ENCODE measurements around the gene CMYA5.

The CMYA5 gene

GRCh38 chr5:79811081-79811480 is 121.4 kb downstream of the CMYA5 start:
- Histone ChIP-seq H3K9ac (ENCODE audit: low read length) (no peak overlapping the region), H3K9me2 (replicated peaks; ENCODE audit: insufficient read depth, low read length) (no peaks in the 10 kb centered on the region), H3K9me3 (ENCODE audit: insufficient read depth, low read length) (no peaks in the 10 kb centered on the region), H3K27me3 (ENCODE audit: low read length) (no peaks in the 10 kb centered on the region), H3K36me3 (ENCODE audit: low read length) (no peaks in the 10 kb centered on the region), H2AFZ (ENCODE audit: low read depth, low read length, severe bottlenecking) (no peak overlapping the region), H3K79me2 (ENCODE audit: insufficient read depth, low read length) (no peaks in the 10 kb centered on the region), H4K20me1 (ENCODE audit: low read depth, low read length) (no peaks in the 10 kb centered on the region), H3K27ac (ENCODE audit: low read depth, low read length) (no peak overlapping the region), H3F3A (ENCODE audit: insufficient read depth) (no peaks in the 10 kb centered on the region), H3K4me3 (ENCODE audit: insufficient read depth, low read length, poor library complexity, severe bottlenecking) (no peak overlapping the region), H3K4me2 (ENCODE audit: low read depth, low read length, poor library complexity, severe bottlenecking) (no peak overlapping the region)
- TF ChIP-seq EZH2phosphoT487 (conservative IDR thresholded peaks at IDR 0.05; ENCODE audit: low read length) (no peak), CTCF (IDR thresholded peaks at IDR 0.05; ENCODE audit: insufficient read depth, low read length, poor library complexity, severe bottlenecking) (no peak)

GRCh38 chr5:79811904-79812303 is 122.3 kb downstream of the CMYA5 start:
- no peaks in the 10 kb centered on the region for H3K79me2 ChIP-seq (ENCODE audit: insufficient read depth, low read length)
- no peaks in the 10 kb centered on the region for H3F3A ChIP-seq (ENCODE audit: insufficient read depth)
- H3K27ac ChIP-seq (ENCODE audit: low read depth, low read length), result no peak overlapping the region
- no peak for TF ChIP-seq EZH2phosphoT487 (conservative IDR thresholded peaks at IDR 0.05; ENCODE audit: low read length)
- no peak overlapping the region for H3K4me2 ChIP-seq (ENCODE audit: low read depth, low read length, poor library complexity, severe bottlenecking)
- H2AFZ ChIP-seq (ENCODE audit: low read depth, low read length, severe bottlenecking), result no peak overlapping the region
- H3K27me3 ChIP-seq (ENCODE audit: low read length), result no peaks in the 10 kb centered on the region
- H3K9me3 ChIP-seq (ENCODE audit: insufficient read depth, low read length), result no peaks in the 10 kb centered on the region
- H3K9ac ChIP-seq (ENCODE audit: low read length), result no peak overlapping the region
- no peak overlapping the region for H3K4me3 ChIP-seq (ENCODE audit: insufficient read depth, low read length, poor library complexity, severe bottlenecking)
- H3K9me2 ChIP-seq (replicated peaks; ENCODE audit: insufficient read depth, low read length), result no peaks in the 10 kb centered on the region
- H4K20me1 ChIP-seq (ENCODE audit: low read depth, low read length), result no peaks in the 10 kb centered on the region
- H3K36me3 ChIP-seq (ENCODE audit: low read length), result no peaks in the 10 kb centered on the region

GRCh38 chr5:79814699-79815098 is 125.1 kb downstream of the CMYA5 start:
- H3K4me2 ChIP-seq (ENCODE audit: low read depth, low read length, poor library complexity, severe bottlenecking), result no peak overlapping the region
- no peaks in the 10 kb centered on the region for H3K79me2 ChIP-seq (ENCODE audit: insufficient read depth, low read length)
- H3K27ac ChIP-seq (ENCODE audit: low read depth, low read length), result no peak overlapping the region
- H3K36me3 ChIP-seq (ENCODE audit: low read length), result no peaks in the 10 kb centered on the region
- no peaks in the 10 kb centered on the region for H4K20me1 ChIP-seq (ENCODE audit: low read depth, low read length)
- no peaks in the 10 kb centered on the region for H3F3A ChIP-seq (ENCODE audit: insufficient read depth)
- no peak overlapping the region for H2AFZ ChIP-seq (ENCODE audit: low read depth, low read length, severe bottlenecking)
- no peaks in the 10 kb centered on the region for H3K27me3 ChIP-seq (ENCODE audit: low read length)
- no peak overlapping the region for H3K4me3 ChIP-seq (ENCODE audit: insufficient read depth, low read length, poor library complexity, severe bottlenecking)
- H3K9ac ChIP-seq (ENCODE audit: low read length), result no peak overlapping the region
- TF ChIP-seq CTCF (IDR thresholded peaks at IDR 0.05; ENCODE audit: insufficient read depth, low read length, poor library complexity, severe bottlenecking), result no peak
- no peak for TF ChIP-seq EZH2phosphoT487 (conservative IDR thresholded peaks at IDR 0.05; ENCODE audit: low read length)
- H3K9me2 ChIP-seq (replicated peaks; ENCODE audit: insufficient read depth, low read length), result no peaks in the 10 kb centered on the region
- no peaks in the 10 kb centered on the region for H3K9me3 ChIP-seq (ENCODE audit: insufficient read depth, low read length)

- Histone ChIP-seq H3K4me2 (ENCODE audit: low read depth, low read length, poor library complexity, severe bottlenecking) (no peak overlapping the region), H3K79me2 (ENCODE audit: insufficient read depth, low read length) (no peaks in the 10 kb centered on the region), H2AFZ (ENCODE audit: low read depth, low read length, severe bottlenecking) (no peak overlapping the region), H3K4me3 (ENCODE audit: insufficient read depth, low read length, poor library complexity, severe bottlenecking) (no peak overlapping the region), H4K20me1 (ENCODE audit: low read depth, low read length) (no peaks in the 10 kb centered on the region), H3K9ac (ENCODE audit: low read length) (no peak overlapping the region), H3K36me3 (ENCODE audit: low read length) (no peaks in the 10 kb centered on the region), H3K27me3 (ENCODE audit: low read length) (no peaks in the 10 kb centered on the region), H3K9me3 (ENCODE audit: insufficient read depth, low read length) (no peaks in the 10 kb centered on the region), H3K9me2 (replicated peaks; ENCODE audit: insufficient read depth, low read length) (no peaks in the 10 kb centered on the region), H3K27ac (ENCODE audit: low read depth, low read length) (no peak overlapping the region), H3F3A (ENCODE audit: insufficient read depth) (no peaks in the 10 kb centered on the region)
- TF ChIP-seq EZH2phosphoT487 (conservative IDR thresholded peaks at IDR 0.05; ENCODE audit: low read length) (no peak), CTCF (IDR thresholded peaks at IDR 0.05; ENCODE audit: insufficient read depth, low read length, poor library complexity, severe bottlenecking) (no peak)
Observed at GRCh38 chr5:79816014-79816413, 126.4 kb downstream of the CMYA5 start.

Data from SU-DHL-6 (cell line).